ENCODE results near the gene HSD17B2.
"Not testable (repeated sequence)": the region's sequence is repeated elsewhere in the genome, so short reads cannot be mapped to it uniquely, and the experiment has no call there.

HSD17B2 gene

DNA sequence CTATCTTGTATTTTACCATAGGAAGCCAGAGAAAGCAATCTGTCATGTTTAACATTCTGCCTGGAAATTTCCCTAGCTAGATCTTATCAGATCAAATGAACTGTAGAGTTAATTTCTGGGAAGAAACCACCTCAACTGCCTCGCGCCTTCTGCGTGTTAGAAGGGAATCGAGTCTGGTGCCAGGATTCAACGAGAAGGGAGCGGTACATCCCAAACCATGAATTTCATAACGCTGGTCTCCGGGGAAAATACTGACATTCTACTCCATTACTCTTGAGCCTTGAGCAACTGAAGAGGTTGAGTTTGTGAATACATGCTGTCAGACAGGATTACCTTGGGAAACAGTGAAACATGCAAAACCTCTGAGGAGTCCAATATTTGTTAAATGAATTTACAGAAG, 99.8 kb downstream of the HSD17B2 start:
- DNase-seq (ENCODE audit: low read depth) = no peak

DNA sequence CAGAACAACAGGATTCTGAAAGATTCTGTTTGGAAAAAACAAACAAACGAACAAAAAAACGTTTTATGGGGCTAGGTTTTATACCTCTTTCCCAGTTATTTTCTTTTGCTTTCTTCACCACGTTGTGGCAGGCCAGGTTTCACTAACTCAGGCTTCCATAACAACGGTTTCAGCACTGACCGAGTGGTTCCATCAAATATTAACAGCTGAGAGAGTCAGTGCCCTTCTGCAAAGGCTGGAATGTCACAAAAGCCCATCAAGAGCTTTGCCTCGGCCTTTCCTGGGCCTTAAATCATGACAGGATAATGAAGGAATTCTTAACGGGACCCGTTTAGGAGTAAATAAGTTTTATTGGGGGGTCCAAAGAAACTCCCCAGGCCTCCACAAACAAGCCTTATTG, 100.8 kb downstream of the HSD17B2 start:
- no peak for DNase-seq (ENCODE audit: low read depth)

GRCh38 chr16:82136956-82137821, 102.1 kb downstream of the HSD17B2 start:
- DNase-seq (ENCODE audit: low read depth) = no peak

GRCh38 chr16:82137822-82138167, 102.7 kb downstream of the HSD17B2 start:
- DNase-seq (ENCODE audit: low read depth) = no peak

- DNase-seq (ENCODE audit: low read depth) = no peak
These were observed 103.6 kb downstream of the HSD17B2 start for GRCh38 chr16:82138478-82139285.

- DNase-seq (ENCODE audit: low read depth) = not testable (repeated sequence)
These were observed 104.2 kb downstream of the HSD17B2 start for GRCh38 chr16:82139286-82139571.

GRCh38 chr16:82146556-82146955, 111.5 kb downstream of the HSD17B2 start:
- no peak for DNase-seq (ENCODE audit: low read depth)

- no peak for DNase-seq (ENCODE audit: low read depth)
These were observed 111.9 kb downstream of the HSD17B2 start for GRCh38 chr16:82146957-82147356.

GRCh38 chr16:82147546-82147945, 112.5 kb downstream of the HSD17B2 start:
- DNase-seq (ENCODE audit: low read depth) = no peak

Measured in activated gamma-delta T cell treated with anti-CD3 and anti-CD28 coated beads, Interleukin-2, amount 50 U/mL, for 16 hours (primary cell).